Stimulated activated CD8-positive, alpha-beta memory T cell treated with anti-CD3 and anti-CD28 coated beads, Interleukin-4, amount 100 ng/mL, for 48 hours (primary cell): ENCODE data around the gene GFRA1.

Experiments used
- DNase-seq: peaks from one replicate; pipeline ENCODE4 v3.0.0-alpha.2; 2020

The GFRA1 gene

GRCh38 chr10:116240157-116240950 lies 32.7 kb downstream of the GFRA1 start:
- DNase-seq = no peak

- no peak for DNase-seq
Measured at GRCh38 chr10:116239229-116239628, 33.8 kb downstream of the GFRA1 start.

- DNase-seq = no peak
Measured at GRCh38 chr10:116237970-116238369, 35.0 kb downstream of the GFRA1 start.

GRCh38 chr10:116237260-116237659 lies 35.7 kb downstream of the GFRA1 start:
- DNase-seq = no peak

- DNase-seq = no peak
Measured at GRCh38 chr10:116233230-116233629, 39.8 kb downstream of the GFRA1 start.

GRCh38 chr10:116232613-116233012 lies 40.4 kb downstream of the GFRA1 start:
- no peak for DNase-seq

GRCh38 chr10:116226766-116227165 lies 46.2 kb downstream of the GFRA1 start:
- no peak for DNase-seq

GRCh38 chr10:116226053-116226452 lies 47.0 kb downstream of the GFRA1 start:
- DNase-seq = no peak

GRCh38 chr10:116223289-116223688 lies 49.7 kb downstream of the GFRA1 start:
- no peak for DNase-seq

GRCh38 chr10:116221053-116221452 lies 52.0 kb downstream of the GFRA1 start:
- no peak for DNase-seq

- DNase-seq = no peak
Measured at GRCh38 chr10:116216676-116217075, 56.3 kb downstream of the GFRA1 start.

GRCh38 chr10:116215651-116216050 lies 57.4 kb downstream of the GFRA1 start:
- no peak for DNase-seq

GRCh38 chr10:116211682-116212081 lies 61.3 kb downstream of the GFRA1 start:
- no peak for DNase-seq

GRCh38 chr10:116210588-116211346 lies 62.2 kb downstream of the GFRA1 start:
- no peak for DNase-seq

- no peak for DNase-seq
Measured at GRCh38 chr10:116209781-116210180, 63.2 kb downstream of the GFRA1 start.

- no peak for DNase-seq
Measured at GRCh38 chr10:116208956-116209567, 63.9 kb downstream of the GFRA1 start.

- DNase-seq = no peak
Measured at GRCh38 chr10:116207690-116208089, 65.3 kb downstream of the GFRA1 start.

GRCh38 chr10:116203661-116204060 lies 69.3 kb downstream of the GFRA1 start:
- DNase-seq = no peak

- DNase-seq = no peak
Measured at GRCh38 chr10:116201670-116202430, 71.2 kb downstream of the GFRA1 start.

- DNase-seq = no peak
Measured at GRCh38 chr10:116201011-116201410, 72.0 kb downstream of the GFRA1 start.

GRCh38 chr10:116198676-116199035 lies 74.3 kb downstream of the GFRA1 start:
- DNase-seq = no peak

GRCh38 chr10:116197946-116198675 lies 74.9 kb downstream of the GFRA1 start:
- no peak for DNase-seq
